HL-60 (cell line): ENCODE data around the gene CCDC43.

ENCODE experiments used
- GABPA ChIP-seq: IDR thresholded peaks from 2 replicates; pipeline ENCODE4 v1.6.1; 2012; ENCODE audit warnings: low read depth
- POLR2AphosphoS5 ChIP-seq: IDR thresholded peaks from 2 replicates; pipeline ENCODE4 v1.6.1; 2012; ENCODE audit warnings: low read depth
- SPI1 ChIP-seq: IDR thresholded peaks from 2 replicates; pipeline ENCODE4 v1.6.1; 2012; ENCODE audit warnings: low read depth, mild to moderate bottlenecking, borderline replicate concordance
- TF ChIP-seq, protein P1 (sequence below): IDR thresholded peaks from 2 replicates; pipeline ENCODE4 v1.6.1; 2012; ENCODE audit warnings: low read depth; ENCODE audit not compliant: insufficient replicate concordance
- TF ChIP-seq, protein P2 (sequence below): IDR thresholded peaks from one replicate; pipeline ENCODE4 v1.5.1; 2011; ENCODE audit warnings: low read length, control low read depth, inconsistent platforms; ENCODE audit not compliant: insufficient read depth

DNA sequence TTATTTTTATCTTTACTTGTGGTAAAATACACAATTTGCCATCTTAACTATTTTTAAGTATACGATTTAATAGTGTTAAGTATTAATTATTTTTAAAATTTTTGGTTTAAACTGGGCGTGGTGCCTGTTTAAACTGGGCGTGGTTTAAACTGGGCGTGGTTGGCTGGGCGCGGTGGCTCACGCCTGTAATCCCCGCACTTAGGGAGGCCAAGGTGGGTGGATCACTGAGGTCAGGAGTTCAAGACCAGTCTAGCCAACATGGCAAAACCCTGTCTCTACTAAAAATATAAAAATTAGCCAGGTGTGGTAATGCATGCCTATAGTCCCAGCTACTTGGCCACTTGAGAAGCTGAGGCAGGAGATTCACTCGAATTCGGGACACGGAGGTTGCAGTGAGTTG is 4.0 kb upstream of the CCDC43 start:
- TF ChIP-seq, protein P1, sequence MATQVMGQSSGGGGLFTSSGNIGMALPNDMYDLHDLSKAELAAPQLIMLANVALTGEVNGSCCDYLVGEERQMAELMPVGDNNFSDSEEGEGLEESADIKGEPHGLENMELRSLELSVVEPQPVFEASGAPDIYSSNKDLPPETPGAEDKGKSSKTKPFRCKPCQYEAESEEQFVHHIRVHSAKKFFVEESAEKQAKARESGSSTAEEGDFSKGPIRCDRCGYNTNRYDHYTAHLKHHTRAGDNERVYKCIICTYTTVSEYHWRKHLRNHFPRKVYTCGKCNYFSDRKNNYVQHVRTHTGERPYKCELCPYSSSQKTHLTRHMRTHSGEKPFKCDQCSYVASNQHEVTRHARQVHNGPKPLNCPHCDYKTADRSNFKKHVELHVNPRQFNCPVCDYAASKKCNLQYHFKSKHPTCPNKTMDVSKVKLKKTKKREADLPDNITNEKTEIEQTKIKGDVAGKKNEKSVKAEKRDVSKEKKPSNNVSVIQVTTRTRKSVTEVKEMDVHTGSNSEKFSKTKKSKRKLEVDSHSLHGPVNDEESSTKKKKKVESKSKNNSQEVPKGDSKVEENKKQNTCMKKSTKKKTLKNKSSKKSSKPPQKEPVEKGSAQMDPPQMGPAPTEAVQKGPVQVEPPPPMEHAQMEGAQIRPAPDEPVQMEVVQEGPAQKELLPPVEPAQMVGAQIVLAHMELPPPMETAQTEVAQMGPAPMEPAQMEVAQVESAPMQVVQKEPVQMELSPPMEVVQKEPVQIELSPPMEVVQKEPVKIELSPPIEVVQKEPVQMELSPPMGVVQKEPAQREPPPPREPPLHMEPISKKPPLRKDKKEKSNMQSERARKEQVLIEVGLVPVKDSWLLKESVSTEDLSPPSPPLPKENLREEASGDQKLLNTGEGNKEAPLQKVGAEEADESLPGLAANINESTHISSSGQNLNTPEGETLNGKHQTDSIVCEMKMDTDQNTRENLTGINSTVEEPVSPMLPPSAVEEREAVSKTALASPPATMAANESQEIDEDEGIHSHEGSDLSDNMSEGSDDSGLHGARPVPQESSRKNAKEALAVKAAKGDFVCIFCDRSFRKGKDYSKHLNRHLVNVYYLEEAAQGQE, result no peak
- TF ChIP-seq, protein P2, sequence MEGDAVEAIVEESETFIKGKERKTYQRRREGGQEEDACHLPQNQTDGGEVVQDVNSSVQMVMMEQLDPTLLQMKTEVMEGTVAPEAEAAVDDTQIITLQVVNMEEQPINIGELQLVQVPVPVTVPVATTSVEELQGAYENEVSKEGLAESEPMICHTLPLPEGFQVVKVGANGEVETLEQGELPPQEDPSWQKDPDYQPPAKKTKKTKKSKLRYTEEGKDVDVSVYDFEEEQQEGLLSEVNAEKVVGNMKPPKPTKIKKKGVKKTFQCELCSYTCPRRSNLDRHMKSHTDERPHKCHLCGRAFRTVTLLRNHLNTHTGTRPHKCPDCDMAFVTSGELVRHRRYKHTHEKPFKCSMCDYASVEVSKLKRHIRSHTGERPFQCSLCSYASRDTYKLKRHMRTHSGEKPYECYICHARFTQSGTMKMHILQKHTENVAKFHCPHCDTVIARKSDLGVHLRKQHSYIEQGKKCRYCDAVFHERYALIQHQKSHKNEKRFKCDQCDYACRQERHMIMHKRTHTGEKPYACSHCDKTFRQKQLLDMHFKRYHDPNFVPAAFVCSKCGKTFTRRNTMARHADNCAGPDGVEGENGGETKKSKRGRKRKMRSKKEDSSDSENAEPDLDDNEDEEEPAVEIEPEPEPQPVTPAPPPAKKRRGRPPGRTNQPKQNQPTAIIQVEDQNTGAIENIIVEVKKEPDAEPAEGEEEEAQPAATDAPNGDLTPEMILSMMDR, result no peak
- no peak for TF ChIP-seq POLR2AphosphoS5
- TF ChIP-seq GABPA, result no peak
- no peak for TF ChIP-seq SPI1
